K562 (cell line): ENCODE measurements around the gene PHF21B. TPM values are rescaled to one million over a fixed set of nuclear protein-coding genes. Genes with fewer than 3 reads are reported as not detected.

Experiments used
- ATAC-seq: fragments of 200-7000 bp; cut with Tn5 transposase; 3 replicates; pipeline ENCODE4 v1.9.1; 2020; ENCODE audit warnings: moderate library complexity
- BruUV-seq: library from RNA; stranded (reverse); fragments of 400-500 nt; replicated peaks from 2 replicates; lab custom pipeline; 2021; lab: Mats Ljungman, UMichigan
- CTCF ChIA-PET: fragments of 300-600 bp; formaldehyde crosslinking; extraction: SDS; loops from one replicate; lab custom pipeline; 2021; ENCODE audit warnings: low intra/inter-chr PET ratio; lab: Yijun Ruan, JAX
- POLR2A ChIA-PET: fragments of 300-600, 350-650 bp; sonication (Branson Sonifier 250); formaldehyde crosslinking; extraction: SDS; loops from one replicate; lab custom pipeline; 2021; ENCODE audit warnings: antibody characterized with exemption, inconsistent platforms; lab: Yijun Ruan, JAX
- DNase-seq, 4 experiments: peaks; one replicate each; pipeline versions ENCODE4 v3.0.0 to v3.0.0-alpha.2; 2011 to 2018; ENCODE audit warnings: low spot score in 3 of 4, mixed read lengths in 3 of 4; ENCODE audit errors: extremely low read depth in 1 of 4
- FAIRE-seq: peaks from 2 replicates; lab custom pipeline; 2011; peaks lifted over from hg19 to GRCh38; lab: Jason Lieb, UNC
- H2AFZ ChIP-seq: 2 replicates; pipeline ENCODE4 v1.6.0; 2011; ENCODE audit warnings: low read depth, low read length, control low read depth, inconsistent platforms
- H3K27ac ChIP-seq: fragments of 200-600 bp; 3 replicates; pipeline ENCODE4 v1.8.0; 2011; ENCODE audit warnings: low read depth, mild to moderate bottlenecking, control low read depth, inconsistent platforms, low read length, moderate library complexity, mixed read lengths; ENCODE audit errors: extremely low read depth
- H3K27me3 ChIP-seq, 2 experiments: fragments of 300-600 bp in 1 of 2; 2 replicates in 1 of 2; 3 replicates in 1 of 2; pipeline versions ENCODE4 v1.6.0 to v1.8.0; 2011; ENCODE audit warnings: inconsistent platforms in 2 of 2, low read length in 2 of 2, mild to moderate bottlenecking in 1 of 2, mixed read lengths in 1 of 2, moderate library complexity in 1 of 2; ENCODE audit not compliant: control insufficient read depth in 2 of 2, insufficient read depth in 2 of 2
- H3K36me3 ChIP-seq: fragments of 300-600 bp; 3 replicates; pipeline ENCODE4 v1.8.0; 2011; ENCODE audit warnings: mild to moderate bottlenecking, low read length, inconsistent platforms; ENCODE audit not compliant: control insufficient read depth, insufficient read depth
- H3K4me1 ChIP-seq, 2 experiments: fragments of 200-600 bp in 1 of 2; replicated peaks in 1 of 2; 2 replicates in 1 of 2; 3 replicates in 1 of 2; pipeline versions ENCODE4 v1.5.1 to v1.8.0; 2011; ENCODE audit warnings: inconsistent platforms in 2 of 2, low read length in 2 of 2, mild to moderate bottlenecking in 1 of 2, mixed read lengths in 1 of 2, moderate library complexity in 1 of 2; ENCODE audit not compliant: control insufficient read depth in 2 of 2, insufficient read depth in 2 of 2
- H3K4me2 ChIP-seq: 2 replicates; pipeline ENCODE4 v1.6.1; 2011; ENCODE audit warnings: low read length, control low read depth, inconsistent platforms, mixed read lengths; ENCODE audit not compliant: insufficient read depth
- H3K4me3 ChIP-seq: fragments of 200-600 bp; sonication (generic), shearing (Covaris generic); 2 replicates; pipeline ENCODE4 v1.5.1; 2016; ENCODE audit warnings: control low read depth, inconsistent platforms
- H3K79me2 ChIP-seq: fragments of 200-600 bp; 3 replicates; pipeline ENCODE4 v1.8.0; 2011; ENCODE audit warnings: low read length, inconsistent platforms; ENCODE audit not compliant: control insufficient read depth, insufficient read depth
- H3K9ac ChIP-seq, 2 experiments: 2 replicates each; pipeline versions ENCODE4 v1.6.0 to v1.6.1; 2011; ENCODE audit warnings: low read depth in 2 of 2, low read length in 2 of 2, control low read depth in 1 of 2, inconsistent platforms in 1 of 2, mild to moderate bottlenecking in 1 of 2, mixed read lengths in 1 of 2; ENCODE audit not compliant: insufficient read depth in 1 of 2
- H3K9me1 ChIP-seq: one replicate; pipeline ENCODE4 v1.6.0; 2011; ENCODE audit warnings: inconsistent platforms, mild to moderate bottlenecking, low read length, moderate library complexity; ENCODE audit not compliant: control insufficient read depth, insufficient read depth
- H3K9me3 ChIP-seq: replicated peaks from 2 replicates; pipeline ENCODE4 v1.5.1; 2011; ENCODE audit warnings: low read depth, low read length, inconsistent platforms; ENCODE audit not compliant: control insufficient read depth, insufficient read depth
- H4K20me1 ChIP-seq: replicated peaks from 2 replicates; pipeline ENCODE4 v1.6.1; 2011; ENCODE audit warnings: low read length, inconsistent platforms, mixed read lengths; ENCODE audit not compliant: control insufficient read depth, insufficient read depth
- ARID4B ChIP-seq: sonication (generic); formaldehyde crosslinking; IDR thresholded peaks from 2 replicates; pipeline ENCODE4 v1.8.0; 2022; ENCODE audit warnings: mild to moderate bottlenecking, missing genetic modification reagents
- ATF6 ChIP-seq: sonication (generic); formaldehyde crosslinking; IDR thresholded peaks from 2 replicates; pipeline ENCODE4 v1.4.0; 2020; ENCODE audit warnings: mild to moderate bottlenecking, missing genetic modification reagents
- BMI1 ChIP-seq: fragments of 150-350 bp; IDR thresholded peaks from 2 replicates; pipeline ENCODE4 v1.6.1; 2014; ENCODE audit warnings: low read length
- CBFA2T2 ChIP-seq: fragments of 450-650 bp; conservative IDR thresholded peaks from 2 replicates; pipeline ENCODE4 v1.6.1; 2017; ENCODE audit warnings: mild to moderate bottlenecking
- MYNN ChIP-seq, 2 experiments: sonication (generic); formaldehyde crosslinking in 1 of 2; IDR thresholded peaks; 2 replicates each; pipeline versions ENCODE4 v1.5.0 to v1.6.1; 2016 to 2020; ENCODE audit warnings: antibody characterized with exemption in 1 of 2, missing genetic modification reagents in 1 of 2
- PHF8 ChIP-seq: fragments of 200-600 bp; sonication (generic); IDR thresholded peaks from 2 replicates; pipeline ENCODE4 v1.6.1; 2012; ENCODE audit warnings: mixed run types, mild to moderate bottlenecking, inconsistent platforms, low read length, moderate library complexity, borderline replicate concordance
- PREB ChIP-seq: sonication (generic); formaldehyde crosslinking; IDR thresholded peaks from 2 replicates; pipeline ENCODE4 v1.8.1; 2023; ENCODE audit warnings: mild to moderate bottlenecking, missing genetic modification reagents
- RFX5 ChIP-seq: IDR thresholded peaks from 2 replicates; pipeline ENCODE4 v1.6.1; 2011; ENCODE audit warnings: low read depth, mild to moderate bottlenecking, improper control_type of control experiment, low read length
- RNF2 ChIP-seq: sonication (generic); IDR thresholded peaks from 2 replicates; pipeline ENCODE4 v1.6.1; 2016
- SIRT6 ChIP-seq: IDR thresholded peaks from one replicate; pipeline ENCODE4 v1.6.1; 2012; ENCODE audit warnings: low read depth, mild to moderate bottlenecking, control low read depth, inconsistent platforms, low read length, moderate library complexity
- SRF ChIP-seq, 2 experiments: fragments of 250-450, 450-650 bp in 1 of 2; sonication (Bioruptor Pico) in 1 of 2; sonication (generic) in 1 of 2; formaldehyde crosslinking; IDR thresholded peaks; 2 replicates each; pipeline versions ENCODE4 v1.5.0 to v1.5.1; 2020 to 2022; ENCODE audit warnings: mild to moderate bottlenecking in 1 of 2, missing genetic modification reagents in 1 of 2
- XRCC5 ChIP-seq: fragments of 200-400 bp; formaldehyde crosslinking; IDR thresholded peaks from 2 replicates; pipeline ENCODE4 v1.6.1; 2017; ENCODE audit warnings: low read depth, mild to moderate bottlenecking, low read length
- YBX1 ChIP-seq: fragments of 450-650 bp; IDR thresholded peaks from 2 replicates; pipeline ENCODE4 v1.7.1; 2016; ENCODE audit warnings: mild to moderate bottlenecking
- ZNF347 ChIP-seq: fragments of 450-650 bp; formaldehyde crosslinking; IDR thresholded peaks from 2 replicates; pipeline ENCODE4 v1.4.0; 2020; ENCODE audit warnings: low read depth, mild to moderate bottlenecking, moderate library complexity
- whole genome bisulfite sequencing: fragments of 100-300 bp; shearing (Covaris generic); methylation state at CpG from one replicate; pipeline ENCODE4 v1.1.6; 2016; ENCODE audit warnings: low coverage, mixed read lengths; ENCODE audit not compliant: insufficient coverage; ENCODE audit errors: missing lambda C conversion rate; 5-methylcytosine and 5-hydroxymethylcytosine counted together
- in situ Hi-C: fragments of 300-500 bp; cut with MboI; formaldehyde crosslinking; loops from 4 replicates; pipeline ENCODE4 v1.15.0; 2018; ENCODE audit warnings: inconsistent platforms, mixed read lengths
- intact Hi-C: fragments of 100-400 bp; cut with micrococcal nuclease; formaldehyde crosslinking; loops from 2 replicates; pipeline ENCODE4 v1.14.2; 2022
- polyA plus RNA-seq, 8 experiments: library from polyadenylated mRNA; depleted of rRNA in 4 of 8; stranded (reverse) in 5 of 8; unstranded in 3 of 8; fragments of >200 nt; fragmentation: Nextera tagmentation in 2 of 8; fragmentation: Illumina TruSeq in 1 of 8; extraction: Ambion mirVana in 2 of 8; extraction: Trizol in 1 of 8; gene quantifications; 2 replicates each; pipeline versions ENCODE4 v1.2.1 to v1.2.3, GENCODE V29; 2011 to 2014; ENCODE audit warnings: inconsistent platforms in 1 of 8, missing spikeins in 1 of 8
- total RNA-seq, 7 experiments: library from RNA; depleted of rRNA in 6 of 7; stranded (reverse); fragments of >200 nt in 6 of 7; fragmentation: Illumina TruSeq in 2 of 7; extraction: Trizol in 2 of 7; gene quantifications; 2 replicates each; pipeline versions ENCODE4 v1.2.1 to v1.2.3, GENCODE V29; 2011 to 2021; ENCODE audit warnings: low replicate concordance in 1 of 7

The PHF21B gene
- total and polyA plus RNA-seq, 9 of the 15 experiments (the other 6 are each of a cell fraction or from before 2014, with no cell fraction given) = 0.04 TPM; not detected in 8

GRCh38 chr22:44848791-44849420, 160.9 kb downstream of the PHF21B start (continued):
- TF ChIP-seq SIRT6 (no peak), XRCC5 (no peak)

GRCh38 chr22:44848296-44848741, 161.5 kb downstream of the PHF21B start:
- no peaks in the 10 kb centered on the region for H3K9me3 ChIP-seq
- no peak overlapping the region for H3K4me2 ChIP-seq
- H3K27ac ChIP-seq = no peak overlapping the region
- no peaks in the 10 kb centered on the region for H3K9me1 ChIP-seq
- ATAC-seq = no peak
- H3K4me3 ChIP-seq = no peak overlapping the region
- CTCF ChIA-PET = no interaction called here
- 5% methylated on average over 10 of the region's 14 CpGs for WGBS
- H3K27me3 ChIP-seq = peaks cover 0 to 26% of the 10 kb centered on the region in 2 experiments; a peak in 2 of 5 replicates
- 0 out of 2 replicates have a peak, but pooled peaks cover 3% of the 10 kb centered on the region for H4K20me1 ChIP-seq
- no peak for DNase-seq
- POLR2A ChIA-PET = no interaction called here
- no peaks in the 10 kb centered on the region for H3K79me2 ChIP-seq
- no peak for FAIRE-seq
- H3K9ac ChIP-seq = no peak overlapping the region
- intact Hi-C loops (no loop called here), in situ Hi-C loops (no loop called here)
- no TSS peak for BruUV-seq
- no peaks in the 10 kb centered on the region; a peak in 1 of 5 replicates for H3K4me1 ChIP-seq
- H2AFZ ChIP-seq = no peak overlapping the region
- no peaks in the 10 kb centered on the region for H3K36me3 ChIP-seq
- TF ChIP-seq ATF6 (CRISPR knock-in tag) = no peak
- TF ChIP-seq PREB (CRISPR knock-in tag) = no peak
- TF ChIP-seq RFX5 = no peak
- TF ChIP-seq ARID4B (CRISPR knock-in tag) = no peak
- no peak for TF ChIP-seq PHF8
- TF ChIP-seq YBX1 = no peak
- TF ChIP-seq MYNN (IDR thresholded peaks at IDR 0.05) = no peak
- no peak for TF ChIP-seq MYNN (CRISPR knock-in tag; IDR thresholded peaks at IDR 0.05)
- no peak for TF ChIP-seq RNF2
- no peak for TF ChIP-seq CBFA2T2
- TF ChIP-seq BMI1 = no peak
- TF ChIP-seq ZNF347 (CRISPR knock-in tag) = no peak
- TF ChIP-seq SRF (CRISPR knock-in tag; IDR thresholded peaks at IDR 0.05) = no peak
